AG09319 (cell line): Measurements from ENCODE around the gene HNRNPC.

Experiments used
- DNase-seq: peaks from one replicate; pipeline ENCODE4 v3.0.0-alpha.2; 2010; ENCODE audit warnings: low read depth; ENCODE audit errors: extremely low read depth
- TF ChIP-seq, protein P1 (sequence below): IDR thresholded peaks from 2 replicates; pipeline ENCODE4 v1.5.1; 2011; ENCODE audit warnings: low read depth, mild to moderate bottlenecking, inconsistent platforms, low read length, moderate library complexity

HNRNPC gene

DNA sequence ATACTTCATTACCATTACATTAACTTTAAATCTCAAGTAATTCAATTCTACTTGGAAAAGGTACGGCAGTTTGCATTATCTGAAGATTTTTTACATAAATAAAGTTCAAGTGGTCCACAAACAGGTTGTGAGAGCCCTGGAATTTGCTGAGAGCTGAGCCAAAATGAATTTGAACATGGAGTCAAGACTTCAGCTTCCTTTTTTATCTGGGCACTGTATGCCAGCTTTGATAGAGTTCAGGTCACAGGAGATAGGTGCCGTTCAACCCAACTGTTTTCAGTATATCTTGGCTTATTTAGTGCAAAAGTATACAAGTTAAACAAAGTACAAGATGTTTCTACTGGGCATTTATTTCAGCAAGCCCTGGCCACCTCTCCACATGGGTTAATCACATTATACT is 28.8 kb downstream of the HNRNPC start:
- TF ChIP-seq, protein P1, sequence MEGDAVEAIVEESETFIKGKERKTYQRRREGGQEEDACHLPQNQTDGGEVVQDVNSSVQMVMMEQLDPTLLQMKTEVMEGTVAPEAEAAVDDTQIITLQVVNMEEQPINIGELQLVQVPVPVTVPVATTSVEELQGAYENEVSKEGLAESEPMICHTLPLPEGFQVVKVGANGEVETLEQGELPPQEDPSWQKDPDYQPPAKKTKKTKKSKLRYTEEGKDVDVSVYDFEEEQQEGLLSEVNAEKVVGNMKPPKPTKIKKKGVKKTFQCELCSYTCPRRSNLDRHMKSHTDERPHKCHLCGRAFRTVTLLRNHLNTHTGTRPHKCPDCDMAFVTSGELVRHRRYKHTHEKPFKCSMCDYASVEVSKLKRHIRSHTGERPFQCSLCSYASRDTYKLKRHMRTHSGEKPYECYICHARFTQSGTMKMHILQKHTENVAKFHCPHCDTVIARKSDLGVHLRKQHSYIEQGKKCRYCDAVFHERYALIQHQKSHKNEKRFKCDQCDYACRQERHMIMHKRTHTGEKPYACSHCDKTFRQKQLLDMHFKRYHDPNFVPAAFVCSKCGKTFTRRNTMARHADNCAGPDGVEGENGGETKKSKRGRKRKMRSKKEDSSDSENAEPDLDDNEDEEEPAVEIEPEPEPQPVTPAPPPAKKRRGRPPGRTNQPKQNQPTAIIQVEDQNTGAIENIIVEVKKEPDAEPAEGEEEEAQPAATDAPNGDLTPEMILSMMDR, result no peak
- no peak for DNase-seq

DNA sequence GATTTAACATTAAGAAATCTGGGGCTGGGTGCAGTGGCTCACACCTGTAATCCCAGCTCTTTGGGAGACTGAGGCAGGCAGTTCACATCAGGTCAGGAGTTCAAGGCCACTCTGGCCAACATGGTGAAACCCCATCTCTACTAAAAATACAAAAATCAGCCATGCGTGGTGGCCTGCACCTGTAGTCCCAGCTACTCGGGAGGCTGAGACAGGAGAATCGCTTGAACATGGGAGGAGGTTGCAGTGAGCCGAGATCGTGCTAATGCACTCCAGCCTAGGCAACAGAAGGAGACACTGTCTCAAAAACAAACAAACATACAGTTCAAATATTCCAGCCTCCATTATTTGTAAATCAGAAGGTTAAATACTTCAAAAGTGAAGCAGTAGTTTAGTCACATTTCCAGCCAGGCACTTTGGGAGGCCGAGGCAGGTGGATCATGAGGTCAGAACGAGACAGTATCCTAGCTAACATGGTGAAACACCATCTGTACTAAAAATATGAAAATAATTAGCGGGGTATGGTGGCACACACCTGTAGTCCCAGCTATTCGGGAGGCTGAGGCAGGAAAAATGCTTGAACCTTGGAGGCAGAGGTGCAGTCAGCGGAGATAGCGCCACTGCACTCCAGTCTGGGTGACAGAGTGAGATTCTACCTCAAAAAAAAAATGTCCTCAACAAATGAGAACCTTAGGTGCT is 30.3 kb downstream of the HNRNPC start:
- DNase-seq, result no peak
- TF ChIP-seq, protein P1, result no peak

DNA sequence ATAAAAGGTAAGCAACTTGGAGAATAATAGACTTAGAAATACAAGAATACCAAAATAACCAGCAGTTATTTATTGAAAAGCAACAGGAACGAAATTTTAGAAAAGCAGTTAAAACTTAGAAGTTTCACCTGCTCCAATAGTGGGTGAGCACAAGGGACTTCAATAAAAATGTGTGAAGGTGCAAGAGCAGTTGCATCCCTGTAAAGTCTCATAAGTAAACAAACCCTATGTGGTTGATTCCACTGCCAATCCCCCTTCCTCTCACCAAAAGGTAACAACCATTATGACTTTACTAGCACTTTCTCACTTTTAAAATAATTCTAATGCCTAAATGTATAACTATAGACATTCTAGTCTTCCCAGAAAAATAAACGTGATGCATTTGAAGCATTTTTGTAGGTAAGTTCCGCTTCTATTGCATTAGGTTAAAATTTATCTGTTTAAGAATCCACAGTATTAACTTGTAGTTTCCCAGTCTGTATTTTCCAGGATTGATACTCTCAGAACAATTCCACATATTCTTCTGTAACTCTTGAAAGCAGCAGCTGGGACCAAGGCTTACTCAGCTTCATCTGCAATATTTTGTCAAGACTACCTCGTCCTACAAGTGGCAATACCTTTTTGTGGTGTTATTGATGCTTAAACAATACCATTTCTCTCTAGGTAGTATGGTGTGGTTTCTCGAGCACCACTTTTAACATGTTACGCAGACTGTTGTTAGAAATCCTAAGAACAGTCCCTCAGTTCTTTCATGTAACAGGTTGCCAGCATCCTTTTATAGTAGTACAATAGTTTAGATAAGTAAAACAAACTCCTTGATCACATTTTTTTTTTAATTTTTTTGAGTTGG is 32.1 kb downstream of the HNRNPC start:
- DNase-seq, result no peak
- TF ChIP-seq, protein P1, result no peak

DNA sequence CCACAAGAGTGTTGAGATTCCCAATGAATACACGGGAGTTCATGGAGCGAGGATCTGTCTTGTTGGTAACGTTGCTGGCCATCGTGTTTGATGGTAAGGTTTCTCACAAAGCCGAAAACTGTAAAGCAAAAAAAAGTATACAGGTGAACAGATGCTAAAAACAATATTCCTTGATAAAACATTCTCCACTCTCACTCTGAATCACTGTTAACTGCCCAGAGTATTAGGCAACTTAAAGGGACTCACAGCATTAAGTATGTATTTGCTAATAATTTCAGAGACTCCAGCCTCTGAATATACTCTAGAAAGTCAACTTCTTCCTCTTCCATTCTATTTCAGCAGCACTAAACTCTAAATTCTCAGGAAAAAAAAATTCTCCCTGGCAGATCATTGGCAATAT is 35.1 kb downstream of the HNRNPC start:
- DNase-seq, result no peak
- TF ChIP-seq, protein P1, result no peak

DNA sequence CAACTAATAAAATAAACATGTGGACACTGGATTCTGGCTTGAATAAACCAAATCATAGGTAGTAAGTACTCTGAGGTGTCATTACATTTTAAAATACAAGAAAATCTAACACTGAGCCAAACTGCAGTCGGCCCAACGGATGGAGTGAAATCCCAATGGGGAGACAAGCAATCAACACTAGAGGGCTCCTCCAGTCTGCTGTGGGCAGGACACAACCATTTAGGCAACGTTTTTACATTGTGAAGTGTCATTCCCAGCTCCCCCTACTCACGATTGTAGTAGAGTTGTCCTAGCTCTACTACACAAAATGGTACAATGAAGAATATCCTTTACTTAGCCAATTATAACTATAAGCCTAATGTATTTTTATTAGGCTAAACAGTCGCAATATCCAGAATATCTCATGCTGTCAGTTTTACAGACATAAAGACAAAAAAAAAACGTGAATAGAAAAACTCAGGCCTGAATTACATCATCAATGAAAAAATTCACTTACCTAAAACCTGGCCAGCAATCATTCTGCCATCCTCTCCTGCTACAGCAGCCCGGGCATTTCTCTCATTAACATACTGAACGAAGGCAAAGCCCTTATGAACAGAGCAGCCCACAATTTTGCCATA is 35.7 kb downstream of the HNRNPC start:
- no peak for DNase-seq
- TF ChIP-seq, protein P1, result peak; percentile 21

DNA sequence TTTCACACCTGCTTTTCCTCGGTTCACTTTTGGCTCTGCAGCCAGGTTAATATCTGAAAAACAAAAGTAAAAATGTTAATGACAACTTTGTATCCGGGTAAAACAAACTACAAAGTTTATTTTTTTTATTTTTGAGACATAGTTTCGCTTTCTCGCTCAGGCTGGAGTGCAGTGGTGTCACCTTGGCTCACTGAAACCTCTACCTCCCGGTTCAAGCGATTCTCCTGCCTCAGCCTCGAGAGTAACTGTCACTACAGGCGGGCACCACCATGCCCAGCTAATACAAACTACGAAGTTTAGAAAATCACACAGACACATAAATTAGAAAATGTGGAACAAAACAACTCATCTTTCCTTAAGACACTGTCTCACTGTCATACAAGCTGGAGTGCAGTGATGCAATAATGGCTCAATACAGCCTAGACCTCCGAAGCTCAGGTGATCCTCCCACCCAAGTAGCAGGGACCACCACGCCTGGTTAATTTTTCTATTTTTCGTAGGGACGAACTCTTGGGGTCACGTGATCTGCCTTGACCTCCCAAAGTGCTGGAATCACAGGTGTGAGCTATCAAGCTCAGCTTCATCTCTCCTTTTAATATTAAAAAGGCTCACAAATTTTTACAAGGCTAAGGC is 38.1 kb downstream of the HNRNPC start:
- TF ChIP-seq, protein P1, result no peak
- DNase-seq, result no peak

DNA sequence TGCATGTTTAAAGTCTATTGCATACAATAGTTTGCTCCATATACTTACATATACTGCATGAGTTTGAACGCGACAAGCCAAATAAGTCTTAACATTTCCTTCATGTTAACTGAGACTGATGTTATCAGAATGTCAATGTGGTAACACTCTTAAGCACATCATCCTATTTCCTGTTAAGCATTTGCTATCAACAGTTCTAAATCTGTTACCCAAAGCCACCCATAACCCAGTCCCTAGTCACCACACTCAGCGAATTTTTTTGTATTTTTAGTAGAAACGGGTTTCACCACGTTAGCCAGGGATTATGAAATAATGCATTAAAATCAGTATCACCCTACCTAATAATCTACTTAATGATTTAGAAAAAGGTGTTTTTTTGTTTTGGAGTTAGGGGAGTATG is 39.4 kb downstream of the HNRNPC start:
- TF ChIP-seq, protein P1, result no peak
- DNase-seq, result no peak
